ENCODE data around the gene AFMID.
"Not testable (repeated sequence)": the region's sequence is repeated elsewhere in the genome, so short reads cannot be mapped to it uniquely, and the experiment has no call there.

Gene AFMID

GRCh38 chr17:78231991-78232858, 45.1 kb downstream of the AFMID start:
- no peak for TF ChIP-seq CTCF (conservative IDR thresholded peaks at IDR 0.05; ENCODE audit: low read depth, low read length)
- peak overlapping the region; percentile 6 for H3K4me3 ChIP-seq (ENCODE audit: low read length)
- no peak for DNase-seq (ENCODE audit: low read depth)

- H3K4me3 ChIP-seq (ENCODE audit: low read length) = no peak overlapping the region
- TF ChIP-seq CTCF (conservative IDR thresholded peaks at IDR 0.05; ENCODE audit: low read depth, low read length) = no peak
- no peak for DNase-seq (ENCODE audit: low read depth)
Observed at GRCh38 chr17:78232859-78233173, 45.7 kb downstream of the AFMID start.

GRCh38 chr17:78233678-78234077, 46.5 kb downstream of the AFMID start:
- DNase-seq (ENCODE audit: low read depth) = no peak
- no peak overlapping the region for H3K4me3 ChIP-seq (ENCODE audit: low read length)
- no peak for TF ChIP-seq CTCF (conservative IDR thresholded peaks at IDR 0.05; ENCODE audit: low read depth, low read length)

GRCh38 chr17:78234261-78234865, 47.2 kb downstream of the AFMID start:
- DNase-seq (ENCODE audit: low read depth) = no peak
- TF ChIP-seq CTCF (conservative IDR thresholded peaks at IDR 0.05; ENCODE audit: low read depth, low read length) = no peak
- no peak overlapping the region for H3K4me3 ChIP-seq (ENCODE audit: low read length)

GRCh38 chr17:78235022-78235421, 47.9 kb downstream of the AFMID start:
- H3K4me3 ChIP-seq (ENCODE audit: low read length); DNase-seq (ENCODE audit: low read depth): not testable (repeated sequence)

GRCh38 chr17:78235885-78236284, 48.7 kb downstream of the AFMID start:
- no peak overlapping the region for H3K4me3 ChIP-seq (ENCODE audit: low read length)
- no peak for TF ChIP-seq CTCF (conservative IDR thresholded peaks at IDR 0.05; ENCODE audit: low read depth, low read length)
- DNase-seq (ENCODE audit: low read depth) = no peak

- DNase-seq (ENCODE audit: low read depth) = no peak
- no peak overlapping the region for H3K4me3 ChIP-seq (ENCODE audit: low read length)
- no peak for TF ChIP-seq CTCF (conservative IDR thresholded peaks at IDR 0.05; ENCODE audit: low read depth, low read length)
Observed at GRCh38 chr17:78236362-78237127, 49.4 kb downstream of the AFMID start.
